Measurements from ENCODE around the gene HEATR5A.
"Not testable (repeated sequence)": the region's sequence is repeated elsewhere in the genome, so short reads cannot be mapped to it uniquely, and the experiment has no call there.

Gene HEATR5A

DNA sequence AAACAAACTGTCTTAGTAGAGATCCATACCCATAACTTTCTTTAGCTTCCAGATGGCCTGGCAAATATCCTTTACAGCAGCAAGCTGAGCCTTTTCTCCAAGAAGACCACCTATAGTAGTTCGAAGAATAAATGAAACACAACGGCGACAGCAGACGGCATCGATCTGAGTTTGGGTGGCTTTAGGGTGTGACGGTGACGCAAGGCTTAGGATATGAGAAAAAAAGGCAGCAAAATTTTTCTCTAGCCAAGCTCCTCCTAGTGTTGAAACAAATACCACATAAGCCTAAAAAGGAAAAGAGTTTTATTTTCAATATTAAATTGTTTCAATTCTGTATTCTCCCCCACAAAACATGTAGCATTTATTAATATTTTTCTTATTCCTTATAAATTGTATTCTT is 33.3 kb downstream of the HEATR5A start:
- DNase-seq = no peak

DNA sequence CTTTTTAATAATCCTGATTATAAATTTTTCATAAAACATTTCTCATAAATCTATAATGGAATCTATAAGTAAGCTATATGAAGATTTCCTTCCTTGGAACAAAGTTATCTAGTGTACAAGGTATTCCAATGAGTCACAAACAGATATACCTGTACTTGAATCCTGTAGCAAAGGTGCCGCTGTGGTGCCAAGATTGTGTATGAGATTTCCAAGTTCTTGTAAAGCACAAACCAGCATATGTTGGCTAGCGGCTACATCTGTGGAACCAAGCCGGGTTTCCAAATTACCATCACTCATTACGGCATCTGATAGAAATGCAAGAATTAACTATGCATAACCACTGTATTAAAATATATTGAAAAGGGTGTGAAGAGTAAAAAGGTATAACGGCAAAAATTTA is 34.1 kb downstream of the HEATR5A start:
- no peak for DNase-seq

DNA sequence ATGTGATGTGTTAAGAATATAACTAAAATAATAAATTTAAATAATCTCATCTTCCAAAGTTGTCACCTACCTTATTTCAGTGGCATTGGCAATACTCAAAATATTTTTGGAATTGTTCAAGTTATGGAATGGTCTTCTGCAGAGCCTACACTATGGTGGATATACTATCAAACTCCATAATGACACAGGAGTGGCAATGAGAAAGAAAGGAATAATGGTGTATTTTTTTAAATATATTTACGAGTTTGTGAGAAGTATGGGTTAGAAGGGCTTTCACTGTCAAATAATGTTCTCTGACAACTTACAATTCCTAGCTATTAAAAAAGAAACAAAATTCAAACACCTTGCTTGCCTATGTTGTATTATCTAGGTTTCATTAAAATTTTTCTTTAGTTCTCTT is 38.1 kb downstream of the HEATR5A start:
- DNase-seq = no peak

DNA sequence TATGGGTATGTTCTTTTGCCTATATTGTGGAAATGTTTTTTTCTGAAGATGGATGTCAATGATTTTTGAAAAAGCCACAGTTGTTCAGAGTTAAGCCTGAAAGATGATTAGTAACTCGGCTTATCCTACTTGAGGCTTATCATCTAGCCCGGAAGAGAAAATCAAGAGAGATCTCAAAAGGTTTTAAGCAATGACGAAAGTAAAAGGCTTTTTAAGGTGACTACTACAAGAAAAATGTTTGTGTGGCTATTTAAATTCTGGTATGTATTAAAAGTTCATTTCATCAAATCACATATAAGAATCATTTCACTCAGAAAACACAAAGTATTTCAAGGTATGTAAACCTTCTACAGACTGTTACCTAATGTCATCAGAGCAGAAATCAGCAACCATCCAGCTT is 40.2 kb downstream of the HEATR5A start:
- DNase-seq = no peak

DNA sequence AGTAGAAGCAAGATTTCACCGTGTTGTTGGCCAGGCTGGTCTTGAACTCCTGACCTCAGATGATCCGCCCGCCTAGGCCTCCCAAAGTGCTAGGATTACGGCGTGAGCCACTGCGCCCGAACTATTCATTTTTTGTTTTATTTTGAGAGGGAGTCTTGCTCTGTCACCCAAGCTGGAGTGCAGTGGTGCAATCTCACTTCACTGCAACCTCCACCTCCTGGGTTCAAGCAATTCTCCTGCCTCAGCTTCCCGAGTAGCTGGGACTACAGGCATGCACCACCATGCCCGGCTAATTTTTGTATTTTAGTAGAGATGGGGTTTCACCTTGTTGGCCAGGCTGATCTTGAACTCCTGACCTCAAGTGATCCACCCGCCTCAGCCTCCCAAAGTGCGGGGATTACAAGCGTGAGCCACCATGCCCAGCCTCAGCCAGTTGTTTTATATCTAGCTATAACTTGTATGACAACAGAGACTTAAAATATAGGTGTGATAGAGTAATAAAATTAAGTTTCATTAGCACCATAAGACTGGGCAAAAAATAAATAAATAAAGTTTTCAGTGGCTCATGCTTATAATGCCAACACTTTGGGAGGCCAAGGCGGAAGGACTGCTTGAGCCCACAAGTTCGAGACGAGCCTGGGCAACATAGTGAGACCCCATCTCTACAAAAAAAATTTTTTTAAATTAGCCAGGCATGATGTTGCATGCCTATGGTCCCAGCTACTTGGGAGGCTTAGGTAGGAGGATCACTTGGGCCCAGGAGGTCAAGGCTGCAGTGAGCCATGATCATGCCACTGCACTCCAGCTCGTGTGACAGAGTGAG is 41.0 kb downstream of the HEATR5A start:
- not testable (repeated sequence) for DNase-seq

DNA sequence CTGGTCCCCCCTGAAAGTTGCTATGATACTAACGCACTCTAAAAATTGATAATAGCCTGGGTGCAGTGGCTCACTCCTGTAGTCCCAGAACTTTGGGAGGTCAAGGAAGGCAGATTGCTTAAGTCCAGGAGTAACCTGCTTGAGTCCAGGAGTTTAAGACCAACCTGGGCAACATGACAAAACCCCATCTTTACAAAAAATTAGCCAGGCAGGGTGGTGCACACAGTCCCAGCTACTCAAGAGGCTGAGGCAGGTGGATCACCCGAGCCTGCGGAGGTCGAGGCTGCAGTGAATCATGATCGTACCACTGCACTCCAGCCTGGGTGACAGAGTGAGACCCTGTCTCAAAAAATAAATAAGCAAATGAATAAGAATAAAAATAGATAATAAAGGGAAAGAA is 42.9 kb downstream of the HEATR5A start:
- no peak for DNase-seq

DNA sequence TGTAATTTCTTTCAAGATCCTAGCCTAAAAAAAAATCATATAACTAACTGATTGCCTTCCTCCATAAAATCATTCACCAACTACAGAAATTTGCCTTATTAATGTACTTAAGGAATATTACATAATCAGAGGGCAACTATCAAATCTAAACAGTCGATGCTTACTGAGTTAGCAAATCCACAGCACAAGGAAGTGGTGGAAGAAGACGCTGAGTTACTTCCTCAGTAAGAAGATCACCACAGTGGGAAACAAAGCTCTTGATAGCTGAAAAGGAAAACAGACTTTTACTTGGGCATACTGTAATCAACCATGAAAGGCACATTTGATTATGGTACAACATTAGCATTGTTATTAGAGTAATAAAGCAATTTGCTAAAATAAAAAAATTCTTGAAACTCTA is 48.7 kb downstream of the HEATR5A start:
- DNase-seq = no peak

DNA sequence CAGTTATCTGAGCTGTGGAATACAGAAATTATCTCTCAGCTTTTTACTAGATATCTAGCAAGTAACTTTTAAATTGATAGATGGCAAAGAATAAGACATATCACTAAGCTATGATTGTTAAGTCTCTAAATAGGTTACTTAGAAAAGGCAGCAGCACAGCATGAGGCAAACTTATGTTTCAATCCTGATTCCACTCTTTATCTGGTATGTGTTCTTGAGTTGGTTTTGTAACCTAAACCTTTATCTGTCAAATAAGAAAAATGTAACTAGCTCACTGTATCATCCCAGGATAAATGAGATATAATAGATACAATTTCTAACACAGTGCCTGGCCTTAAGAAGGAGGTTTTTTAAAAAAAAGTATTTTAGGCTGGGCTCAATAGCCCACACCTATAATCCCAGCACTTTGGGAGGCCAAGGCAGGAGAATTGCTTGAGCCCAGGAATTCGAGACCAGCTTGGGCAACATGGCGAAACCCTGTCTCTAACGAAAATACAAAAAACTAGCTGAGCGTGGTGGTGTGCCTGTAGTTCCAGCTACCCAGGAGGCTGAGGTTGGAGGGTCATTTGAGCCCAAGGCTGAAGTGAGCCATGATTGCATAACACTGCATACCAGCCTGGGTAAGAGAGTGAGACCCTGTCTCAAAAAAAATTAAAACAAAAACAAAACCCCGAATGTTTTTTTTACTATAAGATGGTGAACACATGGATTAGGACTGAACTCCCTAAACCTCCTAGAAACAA is 56.8 kb downstream of the HEATR5A start:
- DNase-seq = no peak

DNA sequence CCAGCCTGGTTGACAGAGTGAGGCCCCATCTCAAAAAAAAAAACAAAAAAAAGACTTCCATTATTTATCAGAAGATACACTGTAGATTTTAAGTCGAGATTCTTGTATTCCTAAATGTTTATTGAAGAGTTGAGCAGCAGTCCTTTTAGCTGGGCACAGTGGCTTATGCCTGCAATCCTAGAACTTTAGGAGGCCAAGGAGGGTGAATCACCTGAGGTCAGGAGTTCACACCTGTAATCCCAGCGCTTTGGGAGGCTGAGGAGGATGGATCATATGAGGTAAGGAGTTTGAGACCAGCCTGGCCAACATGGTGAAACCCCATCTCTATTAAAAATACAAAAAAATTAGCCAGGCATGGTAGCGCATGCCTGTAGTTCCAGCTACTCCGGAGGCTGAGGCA is 57.6 kb downstream of the HEATR5A start:
- no peak for DNase-seq

DNA sequence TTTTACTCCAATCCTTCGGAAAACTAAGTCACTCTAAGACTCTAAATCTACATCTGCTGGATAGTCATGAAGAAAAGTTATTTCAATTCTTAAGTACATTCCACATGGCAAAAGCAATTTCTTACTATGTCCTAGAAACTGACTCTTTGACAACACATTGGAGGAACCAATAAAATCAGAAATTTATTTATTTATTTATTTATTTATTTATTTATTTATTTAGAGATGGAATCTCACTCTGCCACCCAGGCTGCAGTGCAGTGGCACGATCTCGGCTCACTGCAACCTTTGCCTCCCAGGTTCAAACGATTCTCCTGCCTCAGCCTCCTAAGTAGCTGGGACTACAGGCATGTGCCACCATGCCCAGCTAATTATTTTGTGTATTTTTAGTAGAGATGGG is 58.6 kb downstream of the HEATR5A start:
- DNase-seq = not testable (repeated sequence)

DNA sequence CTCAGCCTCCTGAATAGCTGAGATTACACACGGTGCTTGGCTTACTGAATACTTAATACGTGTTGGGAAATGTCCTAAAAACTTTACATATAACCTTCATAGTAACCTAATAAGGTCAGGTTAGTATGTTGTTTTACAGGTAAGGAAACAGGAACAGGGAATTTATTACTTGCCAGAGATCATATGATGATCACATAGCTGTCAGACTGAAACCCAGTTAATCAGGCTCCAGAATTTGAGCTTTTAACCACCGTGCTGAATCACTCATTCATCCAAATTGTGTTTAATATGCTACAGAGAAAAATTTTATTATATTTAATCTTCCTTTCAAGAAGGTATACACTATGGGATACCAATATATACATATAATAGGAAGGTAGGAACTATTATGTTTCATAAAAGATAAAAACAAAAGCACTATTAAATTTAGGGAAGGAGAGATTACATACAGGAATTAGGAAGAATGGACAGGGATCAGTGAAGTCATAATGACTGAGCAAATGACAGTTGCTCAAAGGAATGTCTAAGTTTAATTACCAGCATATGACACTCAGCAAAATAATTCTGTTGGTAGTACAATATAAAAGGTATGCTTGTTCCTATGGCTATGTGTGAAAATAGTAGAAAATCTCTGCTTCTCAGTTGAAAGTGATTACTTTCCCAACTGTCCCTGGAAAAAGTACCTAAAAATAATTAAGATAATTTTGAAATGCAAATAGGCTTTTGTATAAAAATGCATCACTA is 59.3 kb downstream of the HEATR5A start:
- DNase-seq = peak; percentile 61

DNA sequence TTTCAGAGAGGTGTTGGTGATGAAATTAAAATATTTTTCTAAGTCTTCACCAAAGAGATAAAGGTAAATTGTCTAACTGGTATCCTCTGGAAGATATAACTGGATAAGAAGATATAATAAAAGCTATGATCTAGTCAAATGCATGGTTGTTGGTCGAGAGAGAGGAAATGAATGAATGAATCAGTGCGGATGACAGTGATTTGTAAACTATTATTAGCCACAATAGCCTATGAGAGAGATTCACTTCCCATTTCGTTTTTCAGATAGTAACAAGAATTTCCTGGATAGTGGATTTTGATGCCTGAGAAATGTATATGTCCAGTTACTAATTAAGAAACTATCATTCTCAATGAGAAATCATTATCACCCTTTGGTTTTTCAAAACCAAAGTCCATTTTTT is 63.1 kb downstream of the HEATR5A start:
- no peak for DNase-seq

DNA sequence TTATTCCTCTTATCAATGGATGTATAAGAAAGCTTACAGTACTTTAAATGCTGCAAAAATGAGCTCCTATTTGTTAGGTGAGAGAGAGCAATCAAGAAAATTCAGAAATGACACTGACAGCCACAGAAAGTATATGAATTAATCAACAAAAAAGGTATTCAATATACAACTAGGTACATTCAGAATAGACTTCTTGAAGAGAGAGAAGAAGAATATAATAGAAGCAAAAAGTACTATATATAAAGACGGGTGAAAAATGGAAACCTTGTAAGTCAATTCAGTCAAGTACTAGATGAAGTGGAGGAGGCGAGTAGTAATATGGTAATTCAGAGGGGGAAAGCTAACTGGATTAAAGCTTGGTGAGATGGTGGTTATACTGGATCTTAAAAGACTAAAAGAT is 74.3 kb downstream of the HEATR5A start:
- DNase-seq = no peak

DNA sequence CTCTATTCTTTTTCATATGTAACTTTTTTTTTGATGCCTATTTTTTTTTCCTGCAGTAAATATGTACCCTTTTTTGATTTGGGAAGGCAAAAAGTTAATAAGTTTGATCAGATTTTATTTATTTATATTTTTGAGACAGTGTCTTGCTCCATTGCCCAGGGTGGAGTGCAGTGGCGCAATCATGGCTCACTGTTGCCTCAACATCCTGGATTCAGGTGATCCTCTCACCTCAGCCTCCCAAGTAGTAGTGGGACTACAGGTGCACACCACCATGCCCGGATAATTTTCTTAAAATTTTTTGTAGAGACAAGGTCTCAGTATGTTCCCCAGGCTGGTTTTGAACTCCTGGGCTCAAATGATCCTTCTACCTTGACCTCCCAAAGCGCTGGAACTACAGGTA is 79.1 kb downstream of the HEATR5A start:
- no peak for DNase-seq

DNA sequence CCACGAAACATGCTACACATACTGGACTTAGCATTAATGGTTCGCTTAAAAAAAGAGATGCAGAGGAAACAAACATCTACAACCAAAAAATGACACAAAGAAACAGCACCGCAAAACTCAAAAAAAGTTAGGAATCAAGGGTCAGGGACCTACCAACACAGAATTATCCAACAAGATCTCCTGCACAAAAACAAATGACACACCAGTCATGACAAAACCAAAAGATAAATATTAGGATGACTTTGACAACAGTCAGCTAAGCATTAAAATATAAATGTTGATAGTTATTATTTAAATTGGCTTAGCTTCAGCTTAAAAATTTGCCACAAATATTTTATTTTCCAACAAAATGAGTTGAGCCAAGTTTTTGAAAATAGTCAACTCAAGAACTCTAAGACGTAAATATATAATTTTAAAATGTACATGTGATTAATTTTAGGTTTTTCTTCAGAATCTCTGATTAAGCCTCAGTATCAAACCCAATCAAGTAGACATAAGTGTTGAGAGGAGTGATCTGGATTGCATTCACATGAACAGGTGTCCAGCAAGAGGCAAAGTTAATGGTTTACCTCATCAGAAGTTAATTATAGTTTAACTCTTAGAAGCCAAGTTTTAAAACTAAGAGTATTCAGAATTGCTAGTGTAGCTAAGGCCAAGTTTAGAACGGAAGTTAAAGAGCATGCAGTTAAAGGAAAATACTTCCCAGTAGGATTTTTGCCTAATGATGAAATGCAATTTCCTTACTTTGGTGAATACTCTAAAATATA is 79.9 kb downstream of the HEATR5A start:
- no peak for DNase-seq

DNA sequence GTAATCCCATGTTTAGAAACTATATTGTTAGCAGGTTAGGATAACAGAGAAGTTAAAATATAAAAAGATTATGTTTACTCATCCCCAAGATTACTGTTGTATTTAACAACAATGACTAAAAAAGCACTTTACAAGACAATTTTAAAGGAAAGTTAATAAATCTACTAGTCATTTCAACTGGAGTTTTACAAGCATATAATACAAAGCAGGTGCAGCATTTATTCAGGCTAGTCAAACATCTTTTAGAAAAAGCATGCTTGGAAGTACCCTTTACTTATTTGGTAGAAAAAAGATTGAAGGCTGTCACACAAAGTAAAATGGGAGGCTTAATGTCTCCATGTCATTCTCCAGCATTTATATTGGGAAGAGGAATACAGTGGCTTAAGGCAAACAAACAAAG is 80.6 kb downstream of the HEATR5A start:
- DNase-seq = no peak

DNA sequence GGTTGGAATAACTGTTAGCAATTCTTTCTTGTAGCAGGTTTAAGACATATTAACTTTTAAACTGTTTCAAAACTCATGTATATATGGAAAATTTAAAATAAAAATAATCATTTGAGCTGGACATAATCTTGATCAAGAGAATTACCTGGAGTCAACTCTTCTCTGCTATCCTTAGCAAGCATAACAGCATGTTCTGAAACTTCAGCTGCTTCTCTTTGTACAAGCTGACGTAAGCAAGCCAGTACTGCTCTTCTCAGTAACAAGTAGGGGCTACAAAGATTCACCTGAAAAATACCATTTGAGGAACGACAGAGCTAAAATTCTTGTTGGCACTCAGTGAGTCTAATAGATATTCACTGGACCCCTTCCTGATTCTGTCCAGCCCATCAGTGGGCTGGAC is 83.0 kb downstream of the HEATR5A start:
- DNase-seq = no peak

DNA sequence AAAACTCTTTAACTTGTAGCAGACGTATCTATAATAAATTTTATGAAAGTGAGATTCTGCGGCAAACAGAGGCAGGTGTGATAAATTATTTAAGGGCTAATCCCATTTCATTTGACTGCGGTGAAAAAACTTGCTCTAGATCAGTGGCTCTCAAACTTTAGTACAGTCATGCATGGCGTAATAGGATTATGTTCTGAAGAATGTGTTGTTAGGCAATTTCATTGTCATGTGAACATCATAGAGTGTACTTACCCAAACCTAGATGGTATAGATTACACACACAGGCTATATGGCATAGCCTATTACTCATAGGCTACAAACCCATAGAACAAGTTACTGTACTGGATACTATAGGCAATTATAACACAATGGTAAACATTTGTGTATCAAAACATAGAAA is 83.7 kb downstream of the HEATR5A start:
- peak; percentile 14 for DNase-seq

DNA sequence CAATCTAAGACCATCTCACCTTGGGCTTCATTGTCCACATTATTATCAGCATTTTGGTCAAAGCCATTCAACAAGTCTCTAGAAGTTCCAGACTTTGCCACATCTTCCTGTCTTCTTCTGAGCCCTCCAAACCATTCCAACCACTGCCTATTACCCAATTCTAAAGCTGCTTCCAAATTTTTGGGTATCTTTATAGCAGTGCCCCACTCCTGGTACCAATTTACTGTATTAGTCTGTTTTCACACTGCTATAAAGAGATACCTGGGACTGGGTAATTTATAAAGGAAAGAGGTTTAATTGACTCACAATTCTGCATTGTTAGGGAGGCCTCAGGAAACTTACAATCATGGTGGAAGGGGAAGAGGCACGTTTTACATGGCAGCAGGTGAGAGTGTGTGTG is 89.0 kb downstream of the HEATR5A start:
- DNase-seq = not testable (repeated sequence)

DNA sequence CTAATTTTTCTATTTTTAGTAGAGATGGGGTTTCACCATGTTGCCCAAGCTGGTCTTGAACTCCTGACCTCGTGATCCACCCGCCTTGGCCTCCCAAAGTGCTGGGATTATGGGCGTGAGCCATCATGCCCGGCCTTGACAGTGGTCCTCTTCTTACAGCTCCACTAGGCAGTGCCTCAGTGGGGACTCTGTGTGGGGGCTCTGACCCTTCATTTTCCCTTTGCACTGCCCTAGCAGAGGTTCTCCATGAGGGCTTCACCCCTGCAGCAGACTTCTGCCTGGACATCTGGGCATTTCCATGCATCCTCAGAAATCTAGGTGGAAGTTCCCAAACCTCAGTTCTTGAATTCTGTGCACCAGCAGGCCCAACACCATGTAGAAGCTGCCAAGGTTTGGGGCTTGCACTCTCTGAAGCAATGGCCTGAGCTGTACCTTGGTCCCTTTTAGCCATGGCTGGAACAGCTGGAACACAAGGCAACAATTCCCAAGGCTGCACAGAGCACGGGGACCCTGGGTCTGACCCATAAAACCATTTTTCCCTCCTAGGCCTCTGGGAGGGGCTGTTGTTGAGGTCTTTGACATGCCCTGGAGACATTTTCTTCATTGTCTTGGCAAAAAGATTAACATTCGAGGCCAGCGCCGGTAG is 90.4 kb downstream of the HEATR5A start:
- DNase-seq = not testable (repeated sequence)

DNA sequence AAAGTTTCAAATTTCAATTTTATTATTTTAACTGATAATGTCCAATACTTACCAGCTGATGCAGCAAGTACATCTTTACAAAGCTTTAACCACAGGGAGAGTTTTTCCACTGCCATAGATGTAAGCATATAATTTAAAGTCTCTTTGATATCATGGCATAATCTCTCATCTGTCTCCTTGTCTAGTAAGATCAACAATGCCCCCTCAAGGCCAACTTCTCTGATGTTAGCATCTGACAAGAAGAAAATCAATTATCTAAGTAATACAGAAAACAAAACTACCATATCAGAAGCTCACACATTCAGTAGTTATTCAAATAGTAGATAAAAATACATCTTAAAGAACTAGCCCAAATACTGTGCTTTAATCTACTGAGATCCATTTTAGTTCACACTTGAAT is 94.2 kb downstream of the HEATR5A start:
- peak; percentile 16 for DNase-seq

DNA sequence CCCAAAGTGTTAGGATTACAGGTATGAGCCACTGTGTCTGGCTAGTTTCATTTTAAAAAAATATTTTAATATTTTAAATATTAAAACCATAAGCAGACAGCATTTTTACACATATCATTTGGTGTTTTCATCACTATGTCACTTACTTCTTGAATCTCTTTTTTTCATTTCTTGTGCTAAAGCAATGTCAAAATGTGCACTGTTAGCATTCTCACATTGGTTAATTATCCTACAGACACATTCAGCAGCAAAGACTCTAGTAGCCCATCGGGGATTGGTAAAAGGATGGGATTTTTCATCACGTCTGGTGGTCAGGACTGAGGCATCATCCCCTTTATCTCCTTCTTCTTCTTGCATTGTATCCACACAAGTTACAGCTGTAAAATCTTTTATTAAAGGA is 96.9 kb downstream of the HEATR5A start:
- no peak for DNase-seq

Data from fibroblast of skin of scalp (primary cell).